Measurements from ENCODE around the gene DIAPH1. TPM values are rescaled to one million over a fixed set of nuclear protein-coding genes. Genes with fewer than 3 reads are reported as not detected.

The DIAPH1 gene
- total RNA-seq, 4 donors from 2014 or later = 35.2 to 62.3 (median 53.4) TPM

- H3K27me3 ChIP-seq = no peaks in the 10 kb centered on the region
- H3K36me3 ChIP-seq = no peaks in the 10 kb centered on the region
- no peak overlapping the region for H3K4me3 ChIP-seq
- ATAC-seq = no peak
- H3K4me1 ChIP-seq = peaks cover 13 to 51% (median 16%) of the 10 kb centered on the region in 3 donors
- no peaks in the 10 kb centered on the region for H3K9me3 ChIP-seq
- H3K27ac ChIP-seq = peak overlapping the region; percentile 85 to 99 (median 88)
- TF ChIP-seq POLR2AphosphoS5 (IDR thresholded peaks at IDR 0.05) (peak; percentile 81), CTCF (IDR thresholded peaks at IDR 0.05) (no peak), EP300 (IDR thresholded peaks at IDR 0.05) (no peak)
Observed at GRCh38 chr5:141559461-141559860, 59.3 kb downstream of the DIAPH1 start.

GRCh38 chr5:141558150-141558549 lies 60.6 kb downstream of the DIAPH1 start:
- Histone ChIP-seq H3K4me3 (peak overlapping the region in 1 of 2 donors; percentile 33), H3K27me3 (no peaks in the 10 kb centered on the region), H3K36me3 (no peaks in the 10 kb centered on the region), H3K9me3 (no peaks in the 10 kb centered on the region), H3K27ac (peak overlapping the region; percentile 69 to 85 (median 80)), H3K4me1 (peaks cover 13 to 45% (median 14%) of the 10 kb centered on the region in 3 donors)
- 36 to 39% methylated on average over 3 to 6 of the region's 6 CpGs for WGBS, 2 donors (ENCODE audit: low coverage in 1 of 2)
- no peak for TF ChIP-seq EP300 (IDR thresholded peaks at IDR 0.05)
- no peak for TF ChIP-seq POLR2AphosphoS5 (IDR thresholded peaks at IDR 0.05)
- TF ChIP-seq POLR2A (IDR thresholded peaks at IDR 0.05) = no peak
- TF ChIP-seq CTCF (IDR thresholded peaks at IDR 0.05) = no peak
- no peak for ATAC-seq

- 10 to 12% methylated on average over 7 to 8 of the region's 11 CpGs for WGBS, 2 donors (ENCODE audit: low coverage in 1 of 2)
- Histone ChIP-seq H3K36me3 (peaks cover 0 to 3% of the 10 kb centered on the region in 2 donors), H3K4me1 (peaks cover 13 to 45% (median 14%) of the 10 kb centered on the region in 3 donors), H3K4me3 (peak overlapping the region in 1 of 2 donors; percentile 33), H3K27me3 (no peaks in the 10 kb centered on the region), H3K9me3 (no peaks in the 10 kb centered on the region), H3K27ac (peak overlapping the region; percentile 69 to 85 (median 80))
- ATAC-seq = peak; percentile 90
- TF ChIP-seq CTCF (IDR thresholded peaks at IDR 0.05) = peak; percentile 82 to 93 (median 84)
- peak; percentile 69 for TF ChIP-seq POLR2AphosphoS5 (IDR thresholded peaks at IDR 0.05)
- TF ChIP-seq EP300 (IDR thresholded peaks at IDR 0.05) = no peak
Observed at GRCh38 chr5:141557681-141558136, 61.1 kb downstream of the DIAPH1 start.

- no peak for ATAC-seq
- 87 to 100% methylated on average over 3 to 4 of the region's 5 CpGs for WGBS, 2 donors (ENCODE audit: low coverage in 1 of 2)
- H3K36me3 ChIP-seq = peaks cover 0 to 59% of the 10 kb centered on the region in 2 donors
- H3K4me3 ChIP-seq = no peak overlapping the region
- H3K9me3 ChIP-seq = peaks cover 0 to 34% (median 0%) of the 10 kb centered on the region in 3 donors
- H3K4me1 ChIP-seq = no peaks in the 10 kb centered on the region
- TF ChIP-seq POLR2AphosphoS5 (IDR thresholded peaks at IDR 0.05) = no peak
- no peak for TF ChIP-seq EP300 (IDR thresholded peaks at IDR 0.05)
- TF ChIP-seq POLR2A (IDR thresholded peaks at IDR 0.05) = no peak
- no peak for TF ChIP-seq CTCF (IDR thresholded peaks at IDR 0.05)
- no peaks in the 10 kb centered on the region for H3K27me3 ChIP-seq
- H3K27ac ChIP-seq = no peak overlapping the region
Observed at GRCh38 chr5:141547921-141548320, 70.9 kb downstream of the DIAPH1 start.

- Histone ChIP-seq H3K9me3 (peaks cover 0 to 33% (median 0%) of the 10 kb centered on the region in 3 donors), H3K36me3 (peaks cover 0 to 54% of the 10 kb centered on the region in 2 donors), H3K4me1 (no peaks in the 10 kb centered on the region), H3K27me3 (no peaks in the 10 kb centered on the region), H3K4me3 (no peak overlapping the region), H3K27ac (no peak overlapping the region)
- no peak for ATAC-seq
- 93 to 100% methylated on average over 1 of the region's 1 CpG for WGBS, 2 donors (ENCODE audit: low coverage in 1 of 2)
- TF ChIP-seq CTCF (IDR thresholded peaks at IDR 0.05) = no peak
- no peak for TF ChIP-seq POLR2AphosphoS5 (IDR thresholded peaks at IDR 0.05)
- no peak for TF ChIP-seq POLR2A (IDR thresholded peaks at IDR 0.05)
- TF ChIP-seq EP300 (IDR thresholded peaks at IDR 0.05) = no peak
Observed at GRCh38 chr5:141547488-141547887, 71.3 kb downstream of the DIAPH1 start.

All from gastroesophageal sphincter (tissue), 4 donors.